Peyer's patch (tissue), 4 donors: ENCODE results near the gene MAP4K3.

Source experiments
- CTCF ChIP-seq, 6 experiments: fragments of 450-650 bp in 4 of 6; fragments of 200-600 bp in 2 of 6; sonication (generic) in 1 of 6; IDR thresholded peaks; one replicate each; pipeline ENCODE4 v1.5.1; 2017 to 2019; ENCODE audit warnings: antibody characterized with exemption in 6 of 6, mild to moderate bottlenecking in 3 of 6, moderate library complexity in 1 of 6
- POLR2A ChIP-seq, 2 donors: fragments of 450-650 bp; IDR thresholded peaks; one replicate each; pipeline ENCODE4 v1.5.1; 2017; ENCODE audit warnings: antibody characterized with exemption in 2 of 2, mild to moderate bottlenecking in 2 of 2, moderate library complexity in 2 of 2

DNA sequence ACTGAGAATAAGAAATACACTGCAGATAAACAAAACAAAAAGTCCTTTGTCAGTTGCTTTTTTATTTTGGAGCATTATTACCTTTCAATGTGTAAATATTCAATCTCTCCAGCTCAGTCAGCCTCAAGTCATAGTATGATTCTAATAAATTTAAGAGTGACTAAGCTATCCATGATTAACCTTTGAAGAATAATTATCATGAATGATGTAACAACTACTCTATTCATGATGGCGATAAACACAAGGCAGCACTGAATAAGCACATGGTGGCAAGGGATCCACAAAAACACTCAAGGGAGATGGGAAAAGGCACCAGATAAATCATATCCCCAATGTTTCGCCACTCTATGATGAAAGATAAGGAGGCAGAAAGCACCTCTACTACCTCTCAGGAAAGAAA, 67.0 kb downstream of the MAP4K3 start:
- TF ChIP-seq CTCF (IDR thresholded peaks at IDR 0.05) = no peak
- no peak for TF ChIP-seq POLR2A (IDR thresholded peaks at IDR 0.05)
